Stimulated activated CD8-positive, alpha-beta memory T cell treated with anti-CD3 and anti-CD28 coated beads, Interleukin-12 subunit alpha, Interleukin-12 subunit beta, amount 100 ng/mL, for 4 hours (primary cell): ENCODE data around the gene RBM25.
A peak's percentile ranks its signal among the peaks of the same experiment; 100 is the strongest.

ENCODE experiments used
- DNase-seq: peaks from one replicate; pipeline ENCODE4 v3.0.0-alpha.2; 2020; ENCODE audit warnings: low read depth

RBM25 gene

DNA sequence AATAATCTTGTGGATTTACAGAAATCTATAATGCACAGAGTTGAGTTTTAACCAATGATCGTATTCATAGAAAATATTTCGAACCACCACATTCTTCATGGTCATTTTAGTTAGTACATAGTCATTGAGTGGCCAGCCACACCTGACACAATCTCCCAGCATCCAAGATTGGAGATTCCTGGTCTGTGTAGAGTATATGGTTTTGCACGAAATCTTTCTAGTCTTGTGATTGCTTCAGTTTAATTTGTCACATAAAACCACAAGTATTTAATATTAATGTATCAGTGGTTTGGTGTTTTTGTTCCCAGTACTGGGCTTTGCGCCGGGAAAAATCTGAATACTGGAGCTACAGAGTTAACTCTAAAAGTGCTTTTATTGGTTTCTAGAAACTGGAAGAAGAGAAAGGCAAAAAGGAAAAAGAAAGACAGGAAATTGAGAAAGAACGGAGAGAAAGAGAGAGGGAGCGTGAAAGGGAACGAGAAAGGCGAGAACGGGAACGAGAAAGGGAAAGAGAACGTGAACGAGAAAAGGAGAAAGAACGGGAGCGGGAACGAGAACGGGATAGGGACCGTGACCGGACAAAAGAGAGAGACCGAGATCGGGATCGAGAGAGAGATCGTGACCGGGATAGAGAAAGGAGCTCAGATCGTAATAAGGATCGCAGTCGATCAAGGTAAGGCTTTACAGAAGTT, 44.6 kb downstream of the RBM25 start:
- no peak for DNase-seq

DNA sequence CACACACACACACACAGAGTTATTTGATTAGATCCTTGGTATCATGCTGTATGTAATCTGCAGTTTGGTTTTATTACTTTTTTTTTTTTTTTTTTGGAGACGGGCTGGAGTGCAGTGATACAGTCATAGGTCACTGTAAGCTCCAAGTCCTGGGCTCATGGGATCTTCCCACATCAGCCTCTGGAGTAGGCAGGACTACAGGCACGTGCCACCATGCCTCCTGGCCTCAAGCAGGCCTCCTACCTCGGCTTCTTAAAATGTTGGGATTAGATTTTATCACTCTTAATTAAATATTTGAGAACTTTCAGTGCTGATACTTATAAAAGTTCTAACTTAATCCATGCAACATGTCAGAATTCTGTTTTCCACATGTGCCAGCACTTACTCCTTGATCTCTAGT, 46.7 kb downstream of the RBM25 start:
- DNase-seq = no peak

DNA sequence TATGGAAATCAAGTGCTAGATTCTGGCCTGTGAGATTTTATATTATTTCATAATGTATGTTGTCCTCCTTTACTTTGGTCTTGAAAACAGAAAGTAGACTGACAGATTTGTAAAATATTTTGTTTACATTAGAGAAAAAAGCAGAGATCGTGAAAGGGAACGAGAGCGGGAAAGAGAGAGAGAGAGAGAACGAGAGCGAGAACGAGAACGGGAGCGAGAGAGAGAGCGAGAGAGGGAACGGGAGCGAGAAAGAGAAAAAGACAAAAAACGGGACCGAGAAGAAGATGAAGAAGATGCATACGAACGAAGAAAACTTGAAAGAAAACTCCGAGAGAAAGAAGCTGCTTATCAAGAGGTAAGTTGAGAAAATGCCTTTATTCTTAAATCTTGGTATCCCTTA, 47.4 kb downstream of the RBM25 start:
- DNase-seq = no peak

DNA sequence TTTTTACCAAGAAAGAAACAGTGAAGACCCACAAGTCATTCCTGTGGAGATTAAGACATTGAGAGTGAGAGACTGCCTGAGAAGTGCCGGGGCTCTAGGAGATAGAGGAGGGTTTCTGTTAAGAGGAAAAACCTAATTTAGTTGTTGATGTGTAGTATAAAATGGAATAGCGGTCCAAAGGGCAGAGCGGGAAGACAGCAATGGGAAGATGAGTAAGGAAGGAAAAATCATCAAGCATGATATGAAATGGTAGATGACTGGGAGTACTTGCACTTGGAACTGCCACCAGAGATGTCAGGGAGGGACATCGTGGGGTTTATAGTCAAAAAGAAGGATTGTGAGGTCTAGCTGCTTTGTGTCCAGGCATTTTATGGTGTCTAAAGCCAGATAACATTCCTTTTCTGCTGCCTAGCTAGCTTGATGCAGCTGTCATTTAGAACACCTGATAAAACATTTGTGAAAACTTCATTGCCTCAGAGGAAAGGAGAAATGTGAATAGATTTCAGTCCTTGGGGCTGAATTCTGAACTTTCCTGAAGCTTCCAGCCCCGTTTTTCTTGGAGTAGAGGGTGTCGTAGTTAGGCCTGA, 57.8 kb downstream of the RBM25 start:
- no peak for DNase-seq

- no peak for DNase-seq
These were observed 66.0 kb downstream of the RBM25 start for GRCh38 chr14:73124180-73124894.

GRCh38 chr14:73125169-73125588, 66.8 kb downstream of the RBM25 start:
- DNase-seq = no peak

DNA sequence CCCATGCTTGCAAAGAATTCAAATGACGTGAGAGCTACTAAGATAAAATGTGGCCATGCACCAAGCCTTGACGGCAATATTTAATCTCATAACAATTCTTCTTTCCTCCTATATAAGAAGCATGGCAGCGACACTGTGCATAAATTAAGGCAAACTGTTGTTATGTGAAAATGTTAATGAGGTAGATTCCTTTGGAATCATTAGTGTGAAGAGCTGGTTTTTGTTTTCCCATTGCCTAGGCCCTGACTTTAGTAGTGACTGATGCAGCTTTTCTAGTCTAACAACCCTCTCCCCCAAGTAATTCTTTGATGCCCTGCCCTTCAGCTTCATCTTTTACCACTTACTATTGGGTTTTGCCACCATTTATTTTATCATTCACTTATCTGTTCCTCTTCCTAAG, 67.4 kb downstream of the RBM25 start:
- no peak for DNase-seq

- DNase-seq = no peak
These were observed 75.5 kb downstream of the RBM25 start for GRCh38 chr14:73133795-73134194.

- DNase-seq = no peak
These were observed 77.7 kb downstream of the RBM25 start for GRCh38 chr14:73136085-73136386.

GRCh38 chr14:73136387-73137225, 78.3 kb downstream of the RBM25 start, which contains the start of gene PSEN1:
Gene PSEN1 (plus strand): TSS chr14:73136507. CDS start chr14:73148020, 11,513 bp downstream.
- peak; percentile 98 for DNase-seq

- no peak for DNase-seq
These were observed 82.5 kb downstream of the RBM25 start for GRCh38 chr14:73140811-73141323.

GRCh38 chr14:73142216-73142615, 83.9 kb downstream of the RBM25 start:
- no peak for DNase-seq

GRCh38 chr14:73143003-73143402, 84.7 kb downstream of the RBM25 start:
- DNase-seq = no peak

DNA sequence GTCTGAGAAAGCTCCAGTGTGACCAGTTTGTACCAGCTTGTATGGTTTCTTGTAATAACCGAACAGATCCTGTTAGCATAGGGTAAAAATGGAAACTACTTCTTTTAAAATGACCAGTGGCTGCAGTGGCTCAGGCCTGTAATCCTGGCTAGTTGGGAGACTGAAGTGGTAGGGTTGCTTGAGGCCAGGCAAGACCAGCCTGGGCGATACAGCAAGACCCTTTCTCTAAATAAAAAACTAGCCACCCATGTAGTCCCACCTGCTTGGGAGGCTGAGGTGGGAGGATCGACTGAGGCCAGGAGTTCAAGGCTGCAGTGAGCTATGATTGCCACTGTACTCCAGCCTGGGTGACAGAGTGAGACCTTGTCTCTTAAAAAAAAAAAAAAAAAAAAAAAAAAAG, 85.3 kb downstream of the RBM25 start:
- no peak for DNase-seq

DNA sequence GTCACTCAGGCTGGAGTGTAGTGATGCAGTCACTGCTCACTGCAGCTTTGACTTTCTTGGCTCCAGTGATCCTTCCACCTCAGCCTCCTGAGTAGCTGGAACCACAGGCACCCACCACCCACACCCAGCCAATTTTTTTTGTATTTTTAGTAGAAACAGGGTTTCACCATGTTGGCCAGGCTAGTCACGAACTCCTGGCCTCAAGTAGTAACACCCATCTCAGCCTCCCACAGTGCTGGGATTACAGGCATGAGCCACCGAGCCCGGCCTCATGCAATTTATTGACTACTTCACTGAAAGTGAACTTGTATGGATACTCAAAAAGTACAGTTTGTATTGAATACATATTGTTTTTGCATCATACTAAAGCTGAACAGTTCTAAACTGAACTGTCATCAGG, 87.0 kb downstream of the RBM25 start:
- no peak for DNase-seq

DNA sequence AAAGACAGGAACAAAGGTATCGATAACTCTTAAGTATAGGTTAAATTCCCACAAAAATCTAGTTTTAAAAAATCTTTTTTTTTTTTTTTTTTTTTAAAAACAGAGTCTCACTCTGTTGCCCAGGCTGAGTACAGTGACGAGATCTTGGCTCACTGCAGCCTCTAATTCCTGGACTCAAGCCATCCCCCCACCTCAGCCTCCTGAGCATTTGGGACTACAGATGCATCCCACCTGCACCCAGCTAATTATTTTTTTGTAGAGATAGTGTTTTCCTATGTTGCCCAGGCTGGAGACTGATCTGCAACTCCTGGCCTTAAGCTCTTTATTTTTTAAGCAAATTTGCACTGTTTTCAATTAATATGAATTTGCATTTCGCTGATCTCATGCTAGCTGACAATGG, 87.8 kb downstream of the RBM25 start:
- DNase-seq = no peak

GRCh38 chr14:73149753-73150152, 91.4 kb downstream of the RBM25 start:
- DNase-seq = no peak

DNA sequence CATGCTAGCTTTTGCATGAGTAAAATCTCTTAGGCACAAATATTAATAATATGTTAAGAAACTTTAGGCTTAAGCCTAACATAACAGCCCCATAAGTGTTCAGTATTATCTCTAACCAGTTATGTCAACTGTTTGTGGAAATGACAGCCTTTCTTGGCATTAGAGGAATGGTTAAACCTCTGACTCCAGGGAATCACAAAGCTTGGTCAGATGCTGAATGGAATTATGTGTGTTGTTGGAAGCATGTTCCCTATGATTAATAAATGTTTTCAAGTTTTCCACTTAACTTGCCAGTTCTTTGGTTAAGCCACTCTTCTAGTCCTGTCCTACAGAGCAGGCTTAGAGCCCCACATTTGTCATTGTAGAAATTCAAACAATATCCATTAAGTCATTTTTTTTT, 94.9 kb downstream of the RBM25 start:
- DNase-seq = no peak

GRCh38 chr14:73162251-73162650, 103.9 kb downstream of the RBM25 start:
- DNase-seq = no peak

- no peak for DNase-seq
These were observed 108.1 kb downstream of the RBM25 start for GRCh38 chr14:73166399-73166798.

DNA sequence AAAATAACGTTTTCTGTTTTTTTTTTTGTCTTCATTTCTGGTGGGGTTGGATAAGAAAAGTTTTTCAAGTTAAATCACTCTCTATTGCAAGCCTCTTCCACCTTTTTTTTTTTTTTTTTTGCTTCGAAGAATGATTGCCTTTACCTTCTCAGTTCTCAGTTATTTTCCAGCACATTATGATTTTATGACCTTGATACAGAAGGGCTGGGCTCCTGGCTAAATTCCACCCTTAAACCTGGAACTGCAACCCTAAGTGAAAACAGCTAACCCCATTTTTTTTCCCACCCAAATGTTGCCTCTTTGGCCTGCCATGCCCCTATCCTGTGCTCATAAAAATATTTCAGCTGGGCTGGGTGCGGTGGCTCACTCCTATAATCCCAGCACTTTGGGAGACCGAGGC, 109.4 kb downstream of the RBM25 start:
- no peak for DNase-seq

DNA sequence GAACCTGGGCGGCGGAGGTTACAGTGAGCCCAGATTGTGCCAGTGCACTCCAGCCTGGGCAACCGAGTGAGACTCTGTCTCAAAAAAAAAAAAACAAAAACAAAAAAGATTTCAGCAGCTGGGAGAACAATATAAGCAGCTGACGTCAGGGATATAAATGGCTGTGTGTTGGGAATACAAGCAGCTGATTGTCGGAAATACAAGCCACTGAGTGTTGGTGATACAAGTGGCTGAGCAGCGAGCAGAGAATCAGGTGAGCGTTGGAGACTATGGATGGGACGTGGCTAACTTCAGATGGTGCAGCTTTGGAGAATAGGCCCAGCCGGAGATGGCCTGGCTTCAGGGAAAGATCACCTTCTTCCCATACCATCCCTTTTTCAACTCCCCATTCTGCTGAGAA, 109.9 kb downstream of the RBM25 start:
- DNase-seq = no peak
